Measurements from ENCODE around the gene GP1BB.
A peak's percentile ranks its signal among the peaks of the same experiment; 100 is the strongest.

Gene GP1BB

GRCh38 chr22:19742160-19743066 is 19.1 kb downstream of the GP1BB start:
- DNase-seq = no peak

GRCh38 chr22:19743081-19743480 is 19.7 kb downstream of the GP1BB start:
- DNase-seq = no peak

DNA sequence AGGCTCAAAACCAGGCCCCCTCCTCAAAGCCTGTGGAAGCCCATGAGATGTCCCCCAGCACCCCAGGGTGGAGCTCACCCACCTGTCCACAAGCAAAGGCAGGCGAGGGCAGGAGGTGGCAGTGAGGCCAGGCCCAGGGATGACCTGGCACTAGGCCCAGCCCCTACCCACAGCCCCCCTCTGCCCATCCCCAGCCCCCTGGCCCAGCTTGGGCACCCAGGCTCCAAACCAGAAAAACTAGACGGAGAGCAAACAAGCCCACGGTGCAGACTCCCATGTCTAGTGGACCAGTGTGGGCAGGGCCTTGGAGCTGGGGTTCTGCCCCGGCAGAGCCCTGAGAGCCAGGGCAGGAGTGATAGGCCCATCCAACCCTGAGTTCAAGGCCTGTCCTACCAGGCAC is 20.3 kb downstream of the GP1BB start:
- DNase-seq = no peak

DNA sequence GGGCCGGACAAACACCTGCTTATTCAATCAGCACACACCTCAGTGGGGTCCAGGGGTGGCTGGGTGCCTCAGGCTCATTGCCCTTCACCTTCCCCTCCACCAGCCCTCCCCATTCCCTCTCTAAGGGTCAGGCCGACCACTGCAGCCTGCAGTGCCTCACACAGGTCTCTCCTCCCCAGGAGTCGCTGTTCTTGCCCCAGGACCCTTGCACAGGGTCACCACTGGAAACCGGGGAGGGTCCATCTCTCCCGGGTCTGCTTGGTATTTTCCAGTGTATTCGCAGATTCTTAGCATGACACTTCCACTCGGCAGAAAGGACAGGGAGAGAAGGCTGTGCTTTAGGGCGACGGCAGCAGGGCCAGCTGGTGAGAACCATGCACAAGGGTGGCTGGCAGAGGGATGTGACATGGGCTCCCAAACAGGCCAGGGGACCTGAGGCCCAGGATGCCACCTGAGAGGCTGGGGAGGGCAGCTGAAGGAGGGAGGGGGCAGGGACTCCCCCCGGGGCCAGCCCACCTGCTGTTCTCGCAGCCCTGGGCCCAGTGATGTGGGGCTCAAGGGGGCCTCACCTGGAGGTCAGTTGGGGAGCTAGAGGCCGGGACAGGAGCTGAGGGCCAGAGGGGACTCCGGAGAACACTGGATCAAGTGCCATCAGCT is 21.1 kb downstream of the GP1BB start:
- no peak for DNase-seq

DNA sequence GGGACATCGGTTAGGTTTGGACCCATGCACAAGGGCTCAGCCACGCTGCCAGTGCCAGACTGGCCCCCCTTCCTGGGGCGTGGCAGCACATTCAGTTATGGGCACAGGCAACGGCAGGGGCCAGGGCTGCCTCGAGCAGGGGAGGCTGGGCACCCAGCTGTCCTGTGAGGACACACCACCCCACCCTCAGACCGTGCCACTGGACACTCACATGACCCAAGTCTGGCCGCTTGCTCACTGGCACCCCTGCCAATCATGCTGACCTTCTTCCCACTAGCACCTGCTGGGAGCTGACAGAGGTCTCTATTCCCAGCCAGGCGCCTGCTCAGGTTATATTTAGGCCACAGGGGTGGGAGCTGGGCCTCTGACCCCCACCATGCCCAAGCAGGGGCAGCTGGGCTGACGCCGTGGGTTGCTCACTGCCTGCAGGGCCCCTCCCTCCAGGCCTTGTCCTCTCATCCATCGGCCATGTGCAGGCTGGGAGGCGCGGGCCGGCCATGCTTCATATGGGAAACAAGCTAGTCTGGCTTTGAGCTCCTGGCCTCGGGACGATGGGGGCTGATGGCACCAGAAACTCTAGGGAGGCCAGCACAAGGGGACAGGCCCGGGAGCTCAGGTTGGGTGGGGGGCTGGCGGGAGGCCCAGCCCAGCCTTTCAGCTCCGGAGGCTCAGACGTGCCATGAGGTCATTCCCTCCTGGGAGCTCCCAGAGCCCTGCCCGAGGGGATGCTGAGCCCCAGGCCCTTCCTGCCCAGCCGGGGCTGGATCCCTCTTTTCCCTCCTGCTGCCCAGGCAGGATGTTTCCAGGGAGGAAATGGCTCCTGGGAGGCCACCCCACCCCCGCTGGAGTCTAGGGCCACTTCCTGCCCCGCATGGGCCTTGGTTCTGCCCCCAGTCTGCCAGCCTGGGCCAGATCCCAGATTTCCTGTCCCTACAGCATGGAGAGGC is 22.1 kb downstream of the GP1BB start:
- peak; percentile 82 for DNase-seq

- no peak for DNase-seq
These were observed 23.4 kb downstream of the GP1BB start for GRCh38 chr22:19746726-19747125.

DNA sequence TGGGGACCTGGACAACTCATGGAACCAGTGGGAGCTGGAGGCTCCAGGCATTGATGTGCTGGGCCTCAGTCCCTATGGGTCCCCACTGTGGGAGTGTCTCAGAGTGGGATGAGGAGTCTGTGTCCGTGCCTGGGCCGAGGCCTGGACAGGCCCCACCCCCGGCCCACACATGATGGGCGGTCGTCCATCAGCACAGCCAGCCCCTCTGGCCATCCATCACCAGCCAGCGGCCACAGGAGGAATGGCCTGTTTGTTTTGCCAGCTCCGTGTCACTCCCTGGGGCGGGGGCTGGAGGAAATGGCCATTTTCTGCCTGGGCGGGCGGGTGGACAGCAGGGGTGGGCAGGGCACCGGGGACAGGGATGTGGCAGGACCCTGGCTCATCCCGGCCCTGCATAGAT is 24.2 kb downstream of the GP1BB start:
- DNase-seq = no peak

GRCh38 chr22:19748139-19748538 is 24.8 kb downstream of the GP1BB start:
- DNase-seq = no peak

- DNase-seq = no peak
These were observed 25.8 kb downstream of the GP1BB start for GRCh38 chr22:19748991-19749664.

GRCh38 chr22:19749876-19750275 is 26.5 kb downstream of the GP1BB start:
- peak; percentile 57 for DNase-seq

GRCh38 chr22:19750507-19751490 is 27.5 kb downstream of the GP1BB start:
- DNase-seq = no peak

- DNase-seq = no peak
These were observed 28.3 kb downstream of the GP1BB start for GRCh38 chr22:19751497-19752245.

GRCh38 chr22:19753090-19753842 is 29.9 kb downstream of the GP1BB start:
- DNase-seq = no peak

DNA sequence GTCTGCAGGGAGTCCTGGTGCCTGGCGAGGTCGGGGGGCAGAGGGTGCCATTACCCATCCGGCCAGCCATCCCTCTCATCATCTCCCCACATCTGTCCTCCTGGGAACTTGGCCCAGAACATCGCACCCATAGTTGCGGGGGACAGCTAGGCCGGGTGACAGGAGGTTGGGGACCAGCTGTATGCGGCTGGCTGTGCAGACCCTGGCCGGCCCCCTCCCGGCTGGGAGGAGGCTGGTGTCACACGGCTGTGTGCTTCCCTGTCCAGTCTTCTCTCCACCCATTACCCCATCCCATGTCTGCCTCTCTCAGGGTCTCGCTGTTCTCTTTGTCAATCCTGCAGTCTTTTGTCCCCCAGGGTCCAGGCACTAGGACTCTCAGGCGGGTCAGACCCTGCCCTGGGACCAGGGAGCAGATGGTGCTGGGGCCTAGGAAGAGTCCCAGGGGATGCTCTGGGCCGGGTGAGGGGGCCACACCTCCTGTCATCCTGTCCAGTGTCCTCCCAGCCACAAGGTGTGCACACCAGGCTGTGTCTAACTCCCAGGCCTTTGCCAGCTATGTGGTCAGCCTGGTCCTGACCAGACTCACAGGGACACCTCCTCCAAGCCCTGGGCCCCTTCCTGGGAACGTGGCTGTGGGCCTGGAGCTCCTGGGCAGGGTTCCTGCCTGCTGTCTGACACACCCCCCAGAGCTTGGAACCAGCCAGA is 30.8 kb downstream of the GP1BB start:
- no peak for DNase-seq

GRCh38 chr22:19754701-19755144 is 31.4 kb downstream of the GP1BB start:
- DNase-seq = no peak

GRCh38 chr22:19755145-19755710 is 31.9 kb downstream of the GP1BB start:
- DNase-seq = no peak

DNA sequence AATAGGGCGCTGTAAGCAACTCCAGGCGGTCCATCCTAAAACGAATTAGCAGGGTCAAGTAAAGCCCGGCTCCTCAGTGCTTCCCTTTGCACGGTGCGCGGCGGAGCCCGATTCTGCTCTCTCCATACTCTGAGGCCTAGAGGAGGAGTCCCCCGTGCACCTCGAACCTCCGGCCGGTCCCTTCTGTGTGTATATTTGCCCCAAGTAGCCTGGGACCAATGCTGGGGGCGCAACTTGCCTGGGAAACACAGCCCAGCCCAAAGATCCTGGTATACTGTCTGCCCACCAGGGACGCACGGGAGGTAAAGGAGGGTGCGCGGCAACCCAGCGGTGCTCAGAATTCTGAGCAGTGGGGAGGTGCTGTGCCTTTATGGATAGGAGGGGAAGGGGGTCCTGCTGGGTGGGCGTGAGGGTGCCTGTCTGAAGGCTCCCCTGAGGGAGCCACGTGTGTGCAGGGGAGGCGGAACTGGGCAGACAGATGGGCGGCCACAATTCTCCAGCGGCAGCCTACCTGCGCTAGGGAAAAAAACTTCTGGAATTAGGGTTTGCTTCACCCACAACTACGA is 32.5 kb downstream of the GP1BB start:
- no peak for DNase-seq
